Neural progenitor cell (in vitro differentiated cells): Measurements from ENCODE around the gene SKA1. TPM values are rescaled to one million over a fixed set of nuclear protein-coding genes. Genes with fewer than 3 reads are reported as not detected.

ENCODE experiments used
- DNase-seq: peaks from one replicate; pipeline ENCODE4 v3.0.0-alpha.2; 2016; ENCODE audit warnings: low spot score
- H2AFZ ChIP-seq: fragments of 200-600 bp; sonication (generic); replicated peaks from 2 replicates; pipeline ENCODE4 v1.6.1; 2016; ENCODE audit warnings: antibody characterized with exemption
- H3F3A ChIP-seq: fragments of 200-600 bp; sonication (generic); 2 replicates; pipeline ENCODE4 v1.6.1; 2016; ENCODE audit warnings: antibody characterized with exemption, low read depth
- H3K27ac ChIP-seq: fragments of 200-600 bp; sonication (generic); 2 replicates; pipeline ENCODE4 v1.5.1; 2016; ENCODE audit warnings: mild to moderate bottlenecking
- H3K27me3 ChIP-seq: fragments of 200-600 bp; sonication (generic); 2 replicates; pipeline ENCODE4 v1.6.1; 2016; ENCODE audit warnings: mild to moderate bottlenecking, moderate library complexity
- H3K36me3 ChIP-seq: fragments of 200-600 bp; sonication (generic); 2 replicates; pipeline ENCODE4 v1.5.1; 2016
- H3K4me1 ChIP-seq: fragments of 200-600 bp; sonication (generic); 2 replicates; pipeline ENCODE4 v1.6.1; 2016; ENCODE audit warnings: mixed run types
- H3K4me2 ChIP-seq: fragments of 200-600 bp; sonication (generic); 2 replicates; pipeline ENCODE4 v1.6.1; 2016
- H3K4me3 ChIP-seq: fragments of 200-600 bp; sonication (generic); 2 replicates; pipeline ENCODE4 v1.5.1; 2016
- H3K79me2 ChIP-seq: fragments of 200-600 bp; sonication (generic); 2 replicates; pipeline ENCODE4 v1.6.1; 2016; ENCODE audit warnings: low read depth
- H3K9ac ChIP-seq: fragments of 200-600 bp; sonication (generic); 2 replicates; pipeline ENCODE4 v1.6.1; 2016
- H3K9me3 ChIP-seq: fragments of 200-600 bp; sonication (generic); 2 replicates; pipeline ENCODE4 v1.5.1; 2016; ENCODE audit warnings: low read depth
- H4K20me1 ChIP-seq: fragments of 200-600 bp; sonication (generic); 2 replicates; pipeline ENCODE4 v1.6.1; 2016; ENCODE audit warnings: low read depth
- H3K27ac Mint-ChIP-seq: 3 replicates; pipeline ENCODE4 v1.8.0; 2021; ENCODE audit warnings: mixed read lengths
- H3K27me3 Mint-ChIP-seq: 2 replicates; pipeline ENCODE4 v1.8.0; 2022; ENCODE audit warnings: low read depth, mild to moderate bottlenecking, inconsistent platforms, moderate library complexity, mixed read lengths; ENCODE audit not compliant: insufficient read depth
- H3K36me3 Mint-ChIP-seq: 3 replicates; pipeline ENCODE4 v1.8.0; 2021; ENCODE audit warnings: mixed read lengths
- H3K4me1 Mint-ChIP-seq: 3 replicates; pipeline ENCODE4 v1.8.0; 2021; ENCODE audit warnings: mixed read lengths
- H3K4me3 Mint-ChIP-seq: 3 replicates; pipeline ENCODE4 v1.8.0; 2021; ENCODE audit warnings: mild to moderate bottlenecking, moderate library complexity, mixed read lengths
- H3K9me3 Mint-ChIP-seq: 3 replicates; pipeline ENCODE4 v1.8.0; 2020; ENCODE audit warnings: mixed read lengths
- CTCF ChIP-seq: fragments of 200-600 bp; sonication (generic); IDR thresholded peaks from 2 replicates; pipeline ENCODE4 v1.5.1; 2017; ENCODE audit warnings: antibody characterized with exemption, mild to moderate bottlenecking
- EZH2 ChIP-seq: fragments of 200-600 bp; sonication (generic); IDR thresholded peaks from 2 replicates; pipeline ENCODE4 v1.6.1; 2017; ENCODE audit warnings: antibody characterized with exemption, mild to moderate bottlenecking, moderate library complexity
- EZH2phosphoT487 ChIP-seq: fragments of 200-600 bp; sonication (generic); IDR thresholded peaks from 2 replicates; pipeline ENCODE4 v1.6.1; 2017; ENCODE audit warnings: antibody characterized with exemption
- total RNA-seq: library from RNA; depleted of rRNA; stranded (reverse); fragments of >200 nt; gene quantifications from 2 replicates; pipeline ENCODE4 v1.2.3, GENCODE V29; 2015; ENCODE audit warnings: low replicate concordance

Gene SKA1
- total RNA-seq, 1 donor from 2014 or later: 57.2 TPM

GRCh38 chr18:50359806-50360205, 15.0 kb upstream of the SKA1 start:
- TF ChIP-seq EZH2phosphoT487 (no peak), EZH2 (no peak)
- Histone ChIP-seq H3K27ac (no peak overlapping the region), H3K4me2 (no peak overlapping the region), H3K4me3 (no peak overlapping the region), H3F3A (no peaks in the 10 kb centered on the region), H3K79me2 (no peaks in the 10 kb centered on the region), H3K9ac (no peak overlapping the region), H4K20me1 (no peaks in the 10 kb centered on the region), H3K9me3 (no peaks in the 10 kb centered on the region), H2AFZ (no peak overlapping the region), H3K36me3 (no peaks in the 10 kb centered on the region), H3K27me3 (peaks cover 10% of the 10 kb centered on the region), H3K4me1 (no peaks in the 10 kb centered on the region)
- Mint-ChIP-seq H3K4me1 (peaks cover 9% of the 10 kb centered on the region), H3K27ac (no peak overlapping the region), H3K27me3 (peaks cover 8% of the 10 kb centered on the region), H3K4me3 (no peak overlapping the region), H3K9me3 (no peaks in the 10 kb centered on the region), H3K36me3 (no peaks in the 10 kb centered on the region)
- no peak for DNase-seq

GRCh38 chr18:50360611-50361010, 14.2 kb upstream of the SKA1 start:
- Mint-ChIP-seq H3K27me3 (peaks cover 8% of the 10 kb centered on the region), H3K4me3 (no peak overlapping the region), H3K4me1 (peaks cover 8% of the 10 kb centered on the region), H3K9me3 (peaks cover under 1% of the 10 kb centered on the region), H3K27ac (no peak overlapping the region), H3K36me3 (no peaks in the 10 kb centered on the region)
- no peak overlapping the region for H2AFZ ChIP-seq
- no peaks in the 10 kb centered on the region for H4K20me1 ChIP-seq
- no peak overlapping the region for H3K9ac ChIP-seq
- TF ChIP-seq EZH2: no peak
- TF ChIP-seq EZH2phosphoT487: no peak
- no peak for TF ChIP-seq CTCF
- no peaks in the 10 kb centered on the region for H3F3A ChIP-seq
- no peak overlapping the region for H3K4me3 ChIP-seq
- H3K4me1 ChIP-seq: no peaks in the 10 kb centered on the region
- H3K27me3 ChIP-seq: peaks cover 10% of the 10 kb centered on the region
- H3K27ac ChIP-seq: no peak overlapping the region
- no peaks in the 10 kb centered on the region for H3K9me3 ChIP-seq
- no peak overlapping the region for H3K4me2 ChIP-seq
- H3K36me3 ChIP-seq: no peaks in the 10 kb centered on the region
- H3K79me2 ChIP-seq: no peaks in the 10 kb centered on the region
- no peak for DNase-seq

- Mint-ChIP-seq H3K27ac (no peak overlapping the region), H3K4me3 (no peak overlapping the region)
- no peak overlapping the region for H3K9ac ChIP-seq
Measured at GRCh38 chr18:50369672-50370071, 5.2 kb upstream of the SKA1 start.

More at GRCh38 chr18:50369672-50370071, 5.2 kb upstream of the SKA1 start:
- Histone ChIP-seq H4K20me1 (no peaks in the 10 kb centered on the region), H3K36me3 (no peaks in the 10 kb centered on the region), H2AFZ (no peak overlapping the region), H3F3A (no peaks in the 10 kb centered on the region), H3K9me3 (peaks cover 9% of the 10 kb centered on the region), H3K4me1 (peaks cover 4% of the 10 kb centered on the region), H3K27ac (no peak overlapping the region), H3K27me3 (no peaks in the 10 kb centered on the region), H3K4me2 (no peak overlapping the region), H3K4me3 (no peak overlapping the region), H3K79me2 (no peaks in the 10 kb centered on the region)
- Mint-ChIP-seq H3K36me3 (no peaks in the 10 kb centered on the region), H3K4me1 (peaks cover 6% of the 10 kb centered on the region), H3K27me3 (no peaks in the 10 kb centered on the region), H3K9me3 (peaks cover 26% of the 10 kb centered on the region)
- DNase-seq: no peak
- no peak for TF ChIP-seq EZH2
- no peak for TF ChIP-seq CTCF
- TF ChIP-seq EZH2phosphoT487: no peak
